Mesendoderm (in vitro differentiated cells): ENCODE measurements around the gene TMEM30B.

ENCODE experiments used
- DNase-seq: peaks from one replicate; pipeline ENCODE4 v3.0.0; 2013
- H2AK5ac ChIP-seq: 2 replicates; pipeline ENCODE4 v1.6.1; 2013; ENCODE audit warnings: low read length, inconsistent platforms
- H2BK120ac ChIP-seq: 2 replicates; pipeline ENCODE4 v1.6.1; 2013; ENCODE audit warnings: low read depth, mild to moderate bottlenecking, low read length, moderate library complexity, mixed read lengths
- H2BK15ac ChIP-seq: replicated peaks from 2 replicates; pipeline ENCODE4 v1.6.1; 2013; ENCODE audit warnings: low read depth, mild to moderate bottlenecking, moderate library complexity
- H2BK5ac ChIP-seq: 2 replicates; pipeline ENCODE4 v1.6.1; 2013; ENCODE audit warnings: low read length, inconsistent platforms
- H3K18ac ChIP-seq: 2 replicates; pipeline ENCODE4 v1.6.1; 2013; ENCODE audit warnings: mild to moderate bottlenecking, low read length, mixed read lengths
- H3K23ac ChIP-seq: one replicate; pipeline ENCODE4 v1.6.1; 2013; ENCODE audit warnings: low read length
- H3K27ac ChIP-seq: 2 replicates; pipeline ENCODE4 v1.5.1; 2013; ENCODE audit warnings: low read depth, mild to moderate bottlenecking, inconsistent platforms, low read length, moderate library complexity
- H3K27me3 ChIP-seq: 2 replicates; pipeline ENCODE4 v1.6.1; 2013; ENCODE audit warnings: low read length, control low read depth, mild to moderate bottlenecking, inconsistent platforms; ENCODE audit not compliant: insufficient read depth, poor library complexity
- H3K36me3 ChIP-seq: 2 replicates; pipeline ENCODE4 v1.6.1; 2013; ENCODE audit warnings: low read length, inconsistent platforms; ENCODE audit not compliant: control insufficient read depth, insufficient read depth
- H3K4ac ChIP-seq: one replicate; pipeline ENCODE4 v1.6.1; 2013; ENCODE audit warnings: low read depth, mild to moderate bottlenecking, low read length, moderate library complexity
- H3K4me1 ChIP-seq: 2 replicates; pipeline ENCODE4 v1.6.1; 2013; ENCODE audit warnings: low read depth, low read length, inconsistent platforms; ENCODE audit not compliant: control insufficient read depth
- H3K4me2 ChIP-seq: 2 replicates; pipeline ENCODE4 v1.6.1; 2013; ENCODE audit warnings: low read length
- H3K4me3 ChIP-seq: 2 replicates; pipeline ENCODE4 v1.5.1; 2013; ENCODE audit warnings: mild to moderate bottlenecking, low read length
- H3K56ac ChIP-seq: one replicate; pipeline ENCODE4 v1.6.1; 2013; ENCODE audit warnings: low read length
- H3K79me1 ChIP-seq: 2 replicates; pipeline ENCODE4 v1.6.1; 2013; ENCODE audit warnings: low read length, inconsistent platforms
- H3K79me2 ChIP-seq: 2 replicates; pipeline ENCODE4 v1.6.1; 2013; ENCODE audit warnings: mild to moderate bottlenecking, low read length; ENCODE audit not compliant: control insufficient read depth, insufficient read depth
- H3K9ac ChIP-seq: 2 replicates; pipeline ENCODE4 v1.6.1; 2013; ENCODE audit warnings: low read length, inconsistent platforms
- H4K5ac ChIP-seq: one replicate; pipeline ENCODE4 v1.6.1; 2013; ENCODE audit warnings: low read length
- H4K8ac ChIP-seq: one replicate; pipeline ENCODE4 v1.6.1; 2013; ENCODE audit warnings: low read depth, mild to moderate bottlenecking, control low read depth, low read length, moderate library complexity
- WGBS: extraction: QIAGEN DNeasy Blood & Tissue Kit; methylation state at CpG from one replicate; pipeline ENCODE4 v1.1.7; 2013; ENCODE audit warnings: low lambda C conversion rate, missing lambda C conversion rate; ENCODE audit not compliant: insufficient coverage; ENCODE audit errors: extremely low coverage; 5-methylcytosine and 5-hydroxymethylcytosine counted together

The TMEM30B gene

DNA sequence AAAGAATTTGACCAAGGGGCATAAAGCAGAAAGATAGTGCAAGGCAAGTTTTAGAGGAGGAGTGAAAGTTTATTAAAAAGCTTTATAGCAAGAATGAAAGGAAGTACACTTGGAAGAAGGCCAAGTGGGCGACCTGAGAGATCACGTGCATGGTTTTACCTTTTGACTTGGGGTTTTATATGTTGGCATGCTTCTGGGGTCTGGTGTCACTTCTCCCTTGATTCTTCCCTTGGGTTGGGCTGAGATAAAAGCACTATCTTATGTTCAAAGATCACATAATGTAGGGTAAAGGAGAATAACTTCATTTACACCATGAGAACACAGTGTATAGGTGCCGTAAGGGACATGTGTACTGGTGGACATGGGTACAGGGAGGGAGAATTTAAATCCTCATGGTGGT is 17.7 kb upstream of the TMEM30B start:
- no peak overlapping the region for H3K23ac ChIP-seq
- no peak overlapping the region for H3K18ac ChIP-seq
- no peak overlapping the region for H2BK5ac ChIP-seq
- no peak overlapping the region for H3K27ac ChIP-seq
- no peak overlapping the region for H3K4me2 ChIP-seq
- no peak overlapping the region for H3K56ac ChIP-seq
- DNase-seq, result no peak
- H3K79me1 ChIP-seq, result no peaks in the 10 kb centered on the region
- no CpG with 5 or more reads among the region's 3 CpGs for WGBS
- no peak overlapping the region for H3K4me3 ChIP-seq
- no peaks in the 10 kb centered on the region for H3K79me2 ChIP-seq
- H3K27me3 ChIP-seq, result no peaks in the 10 kb centered on the region
- H3K36me3 ChIP-seq, result no peaks in the 10 kb centered on the region
- no peak overlapping the region for H4K5ac ChIP-seq
- H3K4me1 ChIP-seq, result peaks cover 2% of the 10 kb centered on the region
- no peak overlapping the region for H3K9ac ChIP-seq
- H3K4ac ChIP-seq, result no peak overlapping the region
- no peak overlapping the region for H2AK5ac ChIP-seq
- H4K8ac ChIP-seq, result no peak overlapping the region
- no peak overlapping the region for H2BK120ac ChIP-seq
- no peak overlapping the region for H2BK15ac ChIP-seq

- H2BK15ac ChIP-seq, result no peak overlapping the region
- no CpG with 5 or more reads among the region's 6 CpGs for whole genome bisulfite sequencing
- no peak overlapping the region for H3K9ac ChIP-seq
- H3K23ac ChIP-seq, result no peak overlapping the region
- H3K4ac ChIP-seq, result no peak overlapping the region
- no peak overlapping the region for H3K27ac ChIP-seq
- H3K27me3 ChIP-seq, result no peaks in the 10 kb centered on the region
- no peaks in the 10 kb centered on the region for H3K79me1 ChIP-seq
- H3K56ac ChIP-seq, result no peak overlapping the region
- no peak overlapping the region for H2BK120ac ChIP-seq
- no peak overlapping the region for H4K5ac ChIP-seq
- H3K4me1 ChIP-seq, result peaks cover 2% of the 10 kb centered on the region
- no peak for DNase-seq
- no peak overlapping the region for H3K4me3 ChIP-seq
- no peak overlapping the region for H3K18ac ChIP-seq
- no peak overlapping the region for H3K4me2 ChIP-seq
- no peaks in the 10 kb centered on the region for H3K36me3 ChIP-seq
- H3K79me2 ChIP-seq, result no peaks in the 10 kb centered on the region
- no peak overlapping the region for H2BK5ac ChIP-seq
- H2AK5ac ChIP-seq, result no peak overlapping the region
- no peak overlapping the region for H4K8ac ChIP-seq
These were observed 16.4 kb upstream of the TMEM30B start for GRCh38 chr14:61297581-61297980.

DNA sequence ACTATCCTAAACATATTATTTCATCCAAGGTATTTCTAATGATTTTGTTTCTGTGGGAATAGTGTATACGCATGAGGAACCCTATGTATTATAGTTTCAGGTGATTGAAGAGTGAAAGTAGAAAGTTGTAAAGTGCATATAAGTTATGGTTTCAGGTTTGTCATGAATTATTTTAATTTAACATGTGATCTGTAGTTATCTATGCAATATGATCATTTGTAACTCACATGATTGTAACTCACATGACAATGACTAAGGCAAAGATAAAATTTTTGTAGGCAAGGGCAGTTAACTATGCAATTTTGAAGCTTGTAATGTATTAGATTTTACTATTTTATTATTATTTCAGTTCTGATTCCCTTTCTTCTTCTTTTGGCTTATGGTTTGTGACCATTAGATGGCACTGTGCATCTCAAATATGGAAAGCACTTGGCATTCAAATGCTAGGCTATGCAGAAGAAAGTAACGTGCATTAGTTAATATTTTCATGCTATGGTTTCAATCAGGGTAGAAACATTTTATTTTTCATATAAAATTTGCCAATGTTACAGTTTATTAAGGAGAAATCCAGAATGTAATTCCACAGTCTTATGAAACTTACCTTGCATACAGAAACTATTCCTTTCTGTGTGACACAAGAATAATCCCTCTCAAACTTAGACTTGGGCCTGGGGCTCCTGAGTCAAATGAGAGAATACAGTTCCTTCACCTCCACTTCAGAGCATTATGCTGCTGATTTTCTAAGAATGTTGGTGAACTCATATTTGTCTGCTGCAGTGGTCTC is 15.8 kb upstream of the TMEM30B start:
- no peak overlapping the region for H3K4me2 ChIP-seq
- H3K27me3 ChIP-seq, result no peaks in the 10 kb centered on the region
- H2BK15ac ChIP-seq, result no peak overlapping the region
- no peak overlapping the region for H3K56ac ChIP-seq
- H3K4me1 ChIP-seq, result peaks cover 2% of the 10 kb centered on the region
- no peak overlapping the region for H3K18ac ChIP-seq
- WGBS, result no CpG with 5 or more reads among the region's 2 CpGs
- no peak overlapping the region for H4K8ac ChIP-seq
- peak; percentile 39 for DNase-seq
- H2BK120ac ChIP-seq, result no peak overlapping the region
- H3K36me3 ChIP-seq, result no peaks in the 10 kb centered on the region
- no peak overlapping the region for H3K27ac ChIP-seq
- no peak overlapping the region for H3K4ac ChIP-seq
- no peak overlapping the region for H2AK5ac ChIP-seq
- H3K79me2 ChIP-seq, result no peaks in the 10 kb centered on the region
- H3K23ac ChIP-seq, result no peak overlapping the region
- H4K5ac ChIP-seq, result no peak overlapping the region
- H3K9ac ChIP-seq, result no peak overlapping the region
- no peaks in the 10 kb centered on the region for H3K79me1 ChIP-seq
- no peak overlapping the region for H2BK5ac ChIP-seq
- H3K4me3 ChIP-seq, result no peak overlapping the region

GRCh38 chr14:61296151-61296550 is 15.0 kb upstream of the TMEM30B start:
- Histone ChIP-seq H3K9ac (no peak overlapping the region), H3K79me1 (no peaks in the 10 kb centered on the region), H4K5ac (no peak overlapping the region), H3K4ac (no peak overlapping the region), H3K27me3 (no peaks in the 10 kb centered on the region), H2BK15ac (no peak overlapping the region), H2BK5ac (no peak overlapping the region), H3K23ac (no peak overlapping the region), H2BK120ac (no peak overlapping the region), H3K18ac (no peak overlapping the region), H2AK5ac (no peak overlapping the region), H3K4me2 (no peak overlapping the region), H4K8ac (no peak overlapping the region), H3K27ac (no peak overlapping the region), H3K56ac (no peak overlapping the region), H3K4me1 (peaks cover 2% of the 10 kb centered on the region), H3K36me3 (no peaks in the 10 kb centered on the region), H3K79me2 (no peaks in the 10 kb centered on the region), H3K4me3 (no peak overlapping the region)
- no peak for DNase-seq
- WGBS, result no CpG with 5 or more reads among the region's 3 CpGs

DNA sequence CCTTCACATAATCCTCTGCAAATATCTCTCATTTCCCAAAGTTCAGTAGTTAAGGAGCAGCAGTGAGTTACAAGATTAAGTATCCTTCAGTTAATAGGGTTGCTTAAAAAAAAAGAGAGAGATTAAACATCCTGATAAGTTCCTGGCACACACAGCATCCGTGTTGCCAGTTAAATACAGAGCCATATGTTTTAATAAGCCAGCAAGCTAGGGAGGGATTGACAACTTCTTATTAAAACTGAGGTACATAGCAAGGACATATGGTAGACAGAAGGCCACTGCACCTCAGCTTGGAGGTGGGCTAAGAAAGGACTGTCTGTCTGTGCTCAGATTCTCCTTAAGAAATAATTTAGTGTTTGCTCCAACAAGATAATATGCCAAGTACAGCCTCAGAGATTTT is 9.6 kb upstream of the TMEM30B start:
- no peak overlapping the region for H3K4me3 ChIP-seq
- no peaks in the 10 kb centered on the region for H3K27me3 ChIP-seq
- WGBS, result no CpG with 5 or more reads among the region's 1 CpG

DNA sequence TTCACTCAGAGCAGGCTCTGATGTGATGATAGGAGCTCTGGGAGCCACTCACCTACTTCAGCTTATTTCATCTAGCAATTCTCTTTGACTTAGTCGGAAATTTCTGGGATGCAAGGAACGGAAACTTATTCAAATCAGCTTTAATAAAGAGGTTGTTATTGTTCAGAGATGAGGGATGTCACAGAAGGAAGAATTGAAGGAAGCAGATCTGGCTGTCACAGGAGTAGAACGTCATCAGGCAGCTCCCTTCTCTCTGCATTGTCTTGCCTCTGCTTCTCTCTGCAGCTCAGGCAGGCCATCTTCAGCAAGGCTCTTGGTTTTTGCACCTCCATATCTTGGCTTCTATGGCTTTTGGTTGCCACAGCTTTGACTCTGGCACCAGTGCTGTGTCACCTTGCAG is 7.6 kb upstream of the TMEM30B start:
- H3K4me2 ChIP-seq, result no peak overlapping the region
- H3K27me3 ChIP-seq, result no peaks in the 10 kb centered on the region
- no peak overlapping the region for H2BK5ac ChIP-seq
- H3K4me1 ChIP-seq, result no peaks in the 10 kb centered on the region
- no peak overlapping the region for H3K9ac ChIP-seq
- H3K79me2 ChIP-seq, result no peaks in the 10 kb centered on the region
- H3K18ac ChIP-seq, result no peak overlapping the region
- H4K5ac ChIP-seq, result no peak overlapping the region
- H2BK120ac ChIP-seq, result no peak overlapping the region
- DNase-seq, result no peak
- no peak overlapping the region for H3K56ac ChIP-seq
- H3K27ac ChIP-seq, result no peak overlapping the region
- no peak overlapping the region for H3K4ac ChIP-seq
- no peak overlapping the region for H2AK5ac ChIP-seq
- H3K79me1 ChIP-seq, result no peaks in the 10 kb centered on the region
- no peak overlapping the region for H4K8ac ChIP-seq
- WGBS, result no CpG with 5 or more reads among the region's 3 CpGs
- H3K23ac ChIP-seq, result no peak overlapping the region
- no peaks in the 10 kb centered on the region for H3K36me3 ChIP-seq
- H2BK15ac ChIP-seq, result no peak overlapping the region
- H3K4me3 ChIP-seq, result no peak overlapping the region

More for the DNA sequence above, 9.6 kb upstream of the TMEM30B start:
- Histone ChIP-seq H4K8ac (no peak overlapping the region), H3K4ac (no peak overlapping the region), H3K23ac (no peak overlapping the region), H3K27ac (no peak overlapping the region), H3K79me1 (no peaks in the 10 kb centered on the region), H3K36me3 (no peaks in the 10 kb centered on the region), H3K56ac (no peak overlapping the region), H3K79me2 (no peaks in the 10 kb centered on the region), H3K9ac (no peak overlapping the region), H3K4me2 (no peak overlapping the region), H2BK5ac (no peak overlapping the region), H2BK15ac (no peak overlapping the region), H3K18ac (no peak overlapping the region), H3K4me1 (no peaks in the 10 kb centered on the region), H4K5ac (no peak overlapping the region), H2BK120ac (no peak overlapping the region), H2AK5ac (no peak overlapping the region)
- no peak for DNase-seq
